Epithelial cell of proximal tubule (primary cell): ENCODE results near the gene ALG8. TPM values are rescaled to one million over a fixed set of nuclear protein-coding genes. Genes with fewer than 3 reads are reported as not detected.
"Not testable (repeated sequence)": the region's sequence is repeated elsewhere in the genome, so short reads cannot be mapped to it uniquely, and the experiment has no call there.

ENCODE experiments used
- DNase-seq: peaks from one replicate; pipeline ENCODE4 v3.0.0-alpha.2; 2011; ENCODE audit warnings: low read depth
- H3K4me3 ChIP-seq: 2 replicates; pipeline ENCODE4 v1.5.1; 2011; ENCODE audit warnings: low read depth, mild to moderate bottlenecking, low read length
- total RNA-seq: library from RNA; depleted of rRNA; stranded (reverse); fragments of >200 nt; gene quantifications from 2 replicates; pipeline ENCODE4 v1.2.3, GENCODE V29; 2015
- TF ChIP-seq, protein P1 (sequence below): conservative IDR thresholded peaks from 2 replicates; pipeline ENCODE4 v1.5.1; 2012; ENCODE audit warnings: low read depth, mild to moderate bottlenecking, low read length

ALG8 gene
- total RNA-seq, 1 donor from 2014 or later = 38.1 TPM

DNA sequence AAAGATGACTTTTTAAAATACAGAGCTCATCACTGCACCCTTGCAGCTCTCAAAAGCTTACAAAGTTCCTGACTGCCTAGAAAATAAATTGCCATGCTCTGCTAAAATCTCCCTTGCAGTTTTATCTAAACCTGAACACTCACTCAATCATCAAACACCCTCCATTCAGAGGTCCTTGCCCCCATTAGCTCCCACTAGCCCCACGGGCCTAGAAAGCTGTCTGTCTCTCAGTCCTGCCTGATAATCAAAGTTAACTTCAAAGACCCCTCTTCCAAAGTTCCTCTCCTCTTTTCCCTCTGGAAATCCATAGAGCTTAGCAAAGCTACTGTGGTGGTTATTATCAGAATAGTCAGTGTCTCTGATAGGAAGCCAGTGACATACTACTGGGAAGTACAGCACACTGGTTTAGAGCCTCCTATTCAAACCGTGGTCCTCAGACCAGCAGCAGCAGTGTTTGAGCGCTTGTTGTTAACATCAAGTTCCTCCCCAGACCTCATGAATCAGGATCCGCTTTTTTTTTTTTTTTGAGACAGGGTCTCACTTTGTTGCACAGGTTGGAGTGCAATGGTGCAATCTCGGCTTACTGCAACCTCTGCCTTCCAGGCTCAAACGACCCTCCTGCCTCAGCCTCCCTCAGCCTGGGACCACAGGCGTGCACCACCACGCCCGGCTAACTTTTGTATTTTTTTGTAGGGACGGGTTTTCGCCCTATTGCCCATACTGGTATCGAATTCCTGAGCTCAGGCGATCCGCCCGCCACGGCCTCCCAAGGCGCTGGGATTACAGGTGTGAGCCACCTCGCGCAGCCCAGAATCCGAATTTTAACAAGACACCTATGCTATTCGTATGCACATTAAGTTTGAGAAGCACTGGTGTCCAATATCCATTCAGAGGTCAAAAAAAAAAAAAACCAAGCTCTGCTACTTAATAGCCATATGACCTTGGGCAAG is 60.9 kb downstream of the ALG8 start:
- TF ChIP-seq, protein P1, sequence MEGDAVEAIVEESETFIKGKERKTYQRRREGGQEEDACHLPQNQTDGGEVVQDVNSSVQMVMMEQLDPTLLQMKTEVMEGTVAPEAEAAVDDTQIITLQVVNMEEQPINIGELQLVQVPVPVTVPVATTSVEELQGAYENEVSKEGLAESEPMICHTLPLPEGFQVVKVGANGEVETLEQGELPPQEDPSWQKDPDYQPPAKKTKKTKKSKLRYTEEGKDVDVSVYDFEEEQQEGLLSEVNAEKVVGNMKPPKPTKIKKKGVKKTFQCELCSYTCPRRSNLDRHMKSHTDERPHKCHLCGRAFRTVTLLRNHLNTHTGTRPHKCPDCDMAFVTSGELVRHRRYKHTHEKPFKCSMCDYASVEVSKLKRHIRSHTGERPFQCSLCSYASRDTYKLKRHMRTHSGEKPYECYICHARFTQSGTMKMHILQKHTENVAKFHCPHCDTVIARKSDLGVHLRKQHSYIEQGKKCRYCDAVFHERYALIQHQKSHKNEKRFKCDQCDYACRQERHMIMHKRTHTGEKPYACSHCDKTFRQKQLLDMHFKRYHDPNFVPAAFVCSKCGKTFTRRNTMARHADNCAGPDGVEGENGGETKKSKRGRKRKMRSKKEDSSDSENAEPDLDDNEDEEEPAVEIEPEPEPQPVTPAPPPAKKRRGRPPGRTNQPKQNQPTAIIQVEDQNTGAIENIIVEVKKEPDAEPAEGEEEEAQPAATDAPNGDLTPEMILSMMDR = no peak
- peak overlapping the region; percentile 94 for H3K4me3 ChIP-seq
- no peak for DNase-seq

DNA sequence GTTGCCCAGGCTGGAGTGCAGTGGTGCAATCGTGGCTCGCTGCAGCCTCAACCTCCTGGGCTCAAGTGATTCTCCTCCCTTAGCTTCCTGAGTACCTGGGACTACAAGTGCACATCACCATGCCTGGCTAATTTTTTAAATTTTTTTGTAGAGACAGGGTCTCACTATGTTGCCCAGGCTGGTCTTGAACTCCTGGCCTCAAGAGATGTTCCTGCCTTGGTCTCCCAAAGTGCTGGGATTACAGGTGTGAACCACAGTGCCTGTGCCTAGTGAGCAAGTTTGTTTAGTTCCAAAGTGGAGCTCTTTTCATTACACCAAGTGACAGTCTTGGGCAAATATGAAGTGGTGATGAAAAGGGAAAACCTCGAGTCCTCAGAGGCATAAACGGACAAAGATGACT is 61.8 kb downstream of the ALG8 start:
- H3K4me3 ChIP-seq, DNase-seq: not testable (repeated sequence)

DNA sequence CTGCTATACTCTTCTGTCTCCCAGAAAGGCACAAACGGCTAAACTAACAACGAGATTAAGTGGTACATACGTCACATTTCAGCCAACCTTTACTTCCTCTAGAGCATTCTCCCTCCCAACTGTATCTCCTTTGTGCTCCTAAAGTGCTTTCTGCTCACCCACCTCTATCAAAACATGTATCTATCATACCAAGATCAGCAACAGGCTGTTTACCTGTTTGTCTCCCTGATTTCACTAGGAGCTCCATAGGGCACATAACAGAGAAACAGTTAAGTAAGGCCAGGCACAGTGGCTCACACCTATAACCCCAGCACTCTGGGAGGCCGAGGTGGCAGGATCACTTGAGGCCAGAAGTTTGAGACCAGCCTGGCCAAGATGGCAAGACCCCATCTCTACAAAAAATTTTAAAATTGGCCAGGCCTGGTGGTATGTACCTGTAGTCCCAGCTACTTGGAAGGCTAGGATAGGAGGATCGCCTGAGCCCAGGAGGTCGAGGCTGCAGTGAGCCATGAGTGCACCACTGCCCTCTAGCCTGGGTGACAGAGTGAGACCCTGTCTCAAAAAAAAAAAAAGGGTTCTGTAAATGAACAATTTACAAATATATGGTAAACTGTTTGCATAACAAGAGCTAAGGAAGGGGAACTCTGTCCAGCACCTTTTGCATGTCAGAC is 62.6 kb downstream of the ALG8 start:
- DNase-seq = no peak
- no peak overlapping the region for H3K4me3 ChIP-seq
- TF ChIP-seq, protein P1 = no peak

DNA sequence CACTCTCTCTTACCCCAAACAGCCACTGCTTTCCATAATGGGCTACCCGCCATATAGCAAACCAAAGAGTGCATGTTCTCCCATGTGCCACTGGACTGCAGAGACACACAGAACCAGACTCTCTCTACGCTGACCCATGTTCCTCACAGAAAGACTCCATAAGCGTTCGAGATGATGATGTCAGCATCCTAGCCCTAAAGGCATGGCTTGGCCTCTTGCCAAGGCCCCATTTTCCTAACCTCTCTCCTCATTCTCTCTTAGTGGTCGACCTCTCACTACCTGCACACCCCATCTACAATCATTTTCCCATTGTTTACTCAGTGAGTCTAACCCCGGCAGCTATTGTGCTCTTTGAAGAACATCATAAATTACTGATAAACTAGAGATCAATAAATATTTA is 64.7 kb downstream of the ALG8 start:
- DNase-seq = no peak
- TF ChIP-seq, protein P1 = no peak
- H3K4me3 ChIP-seq = no peak overlapping the region

DNA sequence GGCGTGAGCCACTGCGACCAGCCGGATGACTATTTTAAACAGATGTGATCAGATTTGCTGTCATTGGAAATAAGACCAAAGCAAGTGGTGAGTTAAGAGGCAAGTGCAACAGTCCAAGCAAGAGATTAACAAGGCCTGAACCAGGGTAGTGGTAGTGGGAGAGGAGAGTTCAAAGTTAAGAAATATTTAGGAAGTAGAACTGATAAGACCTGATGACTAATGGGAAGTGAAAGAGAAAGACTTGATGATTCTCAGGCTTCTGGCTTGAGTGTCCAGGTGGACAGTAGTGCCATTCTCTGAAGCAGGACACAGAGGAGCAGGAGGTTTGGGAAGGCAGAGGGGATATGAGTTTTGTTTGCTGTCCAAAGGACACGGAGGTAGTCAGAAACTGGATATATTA is 67.0 kb downstream of the ALG8 start:
- no peak overlapping the region for H3K4me3 ChIP-seq
- TF ChIP-seq, protein P1 = no peak
- DNase-seq = no peak

DNA sequence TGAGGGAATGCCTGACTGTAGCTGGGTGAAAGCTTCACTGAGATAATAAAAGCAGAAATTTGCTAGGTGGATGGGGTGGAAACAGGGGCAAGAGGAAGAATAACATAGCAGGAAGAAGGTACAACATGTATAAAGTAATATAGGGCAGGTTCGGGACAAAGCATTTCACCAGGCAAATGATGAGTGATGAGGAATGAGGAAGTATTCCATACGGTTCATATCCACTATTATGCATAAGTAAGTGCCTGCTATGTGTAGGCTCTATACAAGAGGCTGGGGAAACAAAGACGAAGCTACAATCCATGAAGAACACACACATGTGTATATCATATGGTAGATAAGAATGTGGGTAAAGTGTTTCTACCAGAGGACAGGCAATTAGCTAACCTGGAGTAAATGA is 67.7 kb downstream of the ALG8 start:
- DNase-seq = no peak
- H3K4me3 ChIP-seq = no peak overlapping the region
- TF ChIP-seq, protein P1 = no peak

DNA sequence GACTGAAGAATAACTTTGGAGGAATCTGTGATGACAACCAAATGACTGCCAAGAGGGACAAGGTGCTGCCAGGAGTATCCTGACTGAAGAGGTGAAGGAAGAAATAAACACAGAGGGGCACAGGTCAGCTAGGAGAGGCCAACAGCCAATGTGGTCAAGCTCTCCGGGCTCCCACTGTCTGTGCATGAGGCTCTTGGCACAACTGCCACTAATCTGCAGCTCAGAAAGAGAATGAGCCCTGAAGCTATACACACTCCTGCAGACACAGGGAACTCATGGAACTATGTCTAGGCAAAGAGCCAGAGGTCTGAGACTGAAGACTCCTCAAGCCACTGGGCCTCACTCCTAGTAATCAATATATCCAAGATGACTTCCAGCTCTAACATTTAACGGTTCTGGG is 68.8 kb downstream of the ALG8 start:
- TF ChIP-seq, protein P1 = no peak
- H3K4me3 ChIP-seq = no peak overlapping the region
- DNase-seq = no peak
